Adrenal gland (tissue), 5 donors: ENCODE data around the gene FKBP2.

Experiments used
- CTCF ChIP-seq, 6 experiments: fragments of 450-650 bp in 4 of 6; fragments of 200-600 bp in 2 of 6; sonication (generic) in 1 of 6; IDR thresholded peaks; 1 replicate in 5 of 6; 2 replicates in 1 of 6; pipeline versions ENCODE4 v1.5.1 to v1.8.0; 2016 to 2021; ENCODE audit warnings: antibody characterized with exemption in 6 of 6, mild to moderate bottlenecking in 2 of 6, moderate library complexity in 1 of 6
- POLR2A ChIP-seq, 2 donors: fragments of 450-650 bp; IDR thresholded peaks; one replicate each; pipeline ENCODE4 v1.6.1; 2017; ENCODE audit warnings: antibody characterized with exemption in 2 of 2, mild to moderate bottlenecking in 2 of 2, moderate library complexity in 1 of 2
- donor health status: DM: no; HTN: no; CAD: no.

GRCh38 chr11:64244107-64244506 lies 3.2 kb downstream of the FKBP2 start:
- TF ChIP-seq CTCF (IDR thresholded peaks at IDR 0.05) (no peak), POLR2A (IDR thresholded peaks at IDR 0.05) (no peak)
